Spleen (tissue), 11 donors: ENCODE data around the gene BMPER. TPM values are rescaled to one million over a fixed set of nuclear protein-coding genes. Genes with fewer than 3 reads are reported as not detected.

Experiments used
- DNase-seq: peaks from one replicate; pipeline ENCODE4 v3.0.0-alpha.2; 2020
- H3K27ac ChIP-seq, 8 donors: fragments of 200-600 bp; sonication (generic) in 7 of 8; 1 replicate in 4 of 8; 2 replicates in 4 of 8; pipeline versions ENCODE4 v1.5.0 to v1.8.0; 2016 to 2021; ENCODE audit warnings: inconsistent platforms in 4 of 8, mild to moderate bottlenecking in 4 of 8, moderate library complexity in 1 of 8
- H3K27me3 ChIP-seq, 7 donors: fragments of 200-600 bp; sonication (generic) in 6 of 7; replicated peaks in 1 of 7; 1 replicate in 4 of 7; 2 replicates in 3 of 7; pipeline versions ENCODE4 v1.5.0 to v1.8.0; 2016 to 2021; ENCODE audit warnings: inconsistent platforms in 3 of 7, mild to moderate bottlenecking in 1 of 7
- H3K36me3 ChIP-seq, 6 donors: fragments of 200-600 bp; sonication (generic) in 5 of 6; 1 replicate in 4 of 6; 2 replicates in 2 of 6; pipeline versions ENCODE4 v1.5.0 to v1.8.0; 2016 to 2021; ENCODE audit warnings: inconsistent platforms in 2 of 6
- H3K4me1 ChIP-seq, 6 donors: fragments of 200-600 bp; sonication (generic) in 5 of 6; 1 replicate in 3 of 6; 2 replicates in 3 of 6; pipeline versions ENCODE4 v1.5.0 to v1.8.0; 2016 to 2021; ENCODE audit warnings: inconsistent platforms in 3 of 6
- H3K4me3 ChIP-seq, 8 donors: fragments of 200-600 bp; sonication (generic) in 7 of 8; 1 replicate in 4 of 8; 2 replicates in 4 of 8; pipeline versions ENCODE4 v1.5.0 to v1.8.0; 2016 to 2021; ENCODE audit warnings: inconsistent platforms in 4 of 8, mild to moderate bottlenecking in 4 of 8, moderate library complexity in 2 of 8
- H3K9me3 ChIP-seq, 8 donors: fragments of 200-600 bp; sonication (generic) in 7 of 8; 1 replicate in 4 of 8; 2 replicates in 4 of 8; pipeline versions ENCODE4 v1.5.0 to v1.8.0; 2016 to 2021; ENCODE audit warnings: inconsistent platforms in 4 of 8
- CTCF ChIP-seq, 11 experiments: fragments of 200-600 bp in 7 of 11; fragments of 450-650 bp in 4 of 11; sonication (generic) in 4 of 11; IDR thresholded peaks in 8 of 11; conservative IDR thresholded peaks in 3 of 11; 1 replicate in 7 of 11; 2 replicates in 4 of 11; pipeline versions ENCODE4 v1.4.0 to v1.8.0; 2016 to 2021; ENCODE audit warnings: antibody characterized with exemption in 11 of 11, inconsistent platforms in 4 of 11, mild to moderate bottlenecking in 1 of 11
- POLR2A ChIP-seq, 3 donors: fragments of 450-650 bp; IDR thresholded peaks; one replicate each; pipeline ENCODE4 v1.5.1; 2017; ENCODE audit warnings: antibody characterized with exemption in 3 of 3, mild to moderate bottlenecking in 1 of 3
- POLR2AphosphoS5 ChIP-seq, 3 donors: sonication (generic); formaldehyde crosslinking; IDR thresholded peaks; one replicate each; pipeline ENCODE4 v1.5.1; 2017; ENCODE audit warnings: antibody characterized with exemption in 3 of 3
- WGBS, 5 donors: extraction: QIAGEN DNeasy Blood & Tissue Kit in 3 of 5; methylation state at CpG; one replicate each; pipeline versions ENCODE4 v1.1.5 to v1.1.7; 2013 to 2018; 5-methylcytosine and 5-hydroxymethylcytosine counted together
- intact Hi-C: fragments of 100-400 bp; cut with DNase I; formaldehyde crosslinking; loops from one replicate; pipeline ENCODE4 v1.15.0; 2023; ENCODE audit warnings: low total_unique reads
- polyA plus RNA-seq, 3 donors: library from polyadenylated mRNA; stranded (reverse); fragments of 200-250 nt; gene quantifications; one replicate each; pipeline ENCODE4 v1.2.1, GENCODE V29; 2013
- total RNA-seq, 7 donors: library from RNA; depleted of rRNA in 3 of 7; stranded (reverse); fragments of >200 nt in 3 of 7; fragmentation: NEBNext Ultra II Directional in 4 of 7; extraction: Animal tissue kit (Norgen Biotek cat#: 25700) in 4 of 7; gene quantifications; one replicate each; pipeline versions ENCODE4 v1.1.0 to v1.2.1, GENCODE V29; 2016 to 2021
- donor health status: healthy with polysubstance abuse.
- donor health status: DM: no; HTN: no; CAD: no; lungs with moderate emphysema.
- donor health status: DM: no; HTN: no; CAD: no.
- donor health status: Bipolar disorder and iron deficiency.
- donor health status: healthy.
- donor health status: DM: no; HTN: no; CAD: no.
- donor health status: DM: yes; HTN: yes; CAD: no.

Gene BMPER
- total and polyA plus RNA-seq, 10 donors = 0.14 to 4.4 (median 2.1) TPM

DNA sequence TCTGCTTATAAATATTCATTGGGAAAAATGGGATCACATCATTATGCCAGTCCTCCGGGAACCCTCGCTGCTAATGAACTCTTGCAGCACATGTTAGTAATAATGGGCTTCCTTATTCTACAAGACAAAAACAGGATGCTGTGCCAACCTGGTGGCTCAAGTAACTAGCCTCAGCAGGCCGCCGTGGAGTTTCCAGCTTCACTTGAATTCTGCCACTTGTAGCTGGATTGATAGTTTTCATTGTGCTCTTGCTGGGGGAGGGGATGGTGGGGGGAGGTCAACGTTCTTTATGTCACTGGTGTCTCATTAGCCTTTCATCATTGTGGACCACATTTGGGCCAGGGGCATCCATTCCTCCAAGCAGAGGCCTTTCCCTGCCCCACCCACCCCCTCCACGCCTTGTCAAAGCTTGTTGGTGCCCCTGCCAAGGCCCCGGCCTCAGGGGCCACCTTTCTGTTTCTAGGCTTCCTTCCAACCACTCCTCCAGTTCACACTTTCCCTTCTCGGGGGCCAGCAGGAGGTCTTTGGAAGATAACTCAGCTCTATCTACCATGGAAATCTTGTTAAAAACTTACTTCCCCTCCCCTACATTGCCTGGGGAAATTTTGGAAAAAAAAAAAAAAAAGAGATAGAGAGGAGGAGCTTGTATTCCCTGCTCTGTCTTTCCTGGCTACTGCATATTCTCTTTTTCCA is 153.9 kb downstream of the BMPER start:
- Histone ChIP-seq H3K36me3 (no peaks in the 10 kb centered on the region), H3K4me1 (no peaks in the 10 kb centered on the region), H3K27ac (peak overlapping the region in 2 of 8 donors; percentile 24 to 45), H3K9me3 (no peaks in the 10 kb centered on the region), H3K27me3 (no peaks in the 10 kb centered on the region), H3K4me3 (no peak overlapping the region)
- TF ChIP-seq POLR2A (IDR thresholded peaks at IDR 0.05) (no peak), CTCF (IDR thresholded peaks at IDR 0.05 in 8 of 11, conservative IDR thresholded peaks at IDR 0.05 in 3 of 11) (no peak), POLR2AphosphoS5 (IDR thresholded peaks at IDR 0.05) (no peak)
- WGBS, 5 donors = 37 to 55% (median 52%) methylated on average over 7 to 8 of the region's 8 CpGs
- intact Hi-C loops = no loop called here
- no peak for DNase-seq

- 63 to 75% (median 72%) methylated on average over 4 of the region's 4 CpGs for WGBS, 5 donors
- H3K27ac ChIP-seq = no peak overlapping the region
Observed at GRCh38 chr7:34060196-34060947, 155.0 kb downstream of the BMPER start.

DNA sequence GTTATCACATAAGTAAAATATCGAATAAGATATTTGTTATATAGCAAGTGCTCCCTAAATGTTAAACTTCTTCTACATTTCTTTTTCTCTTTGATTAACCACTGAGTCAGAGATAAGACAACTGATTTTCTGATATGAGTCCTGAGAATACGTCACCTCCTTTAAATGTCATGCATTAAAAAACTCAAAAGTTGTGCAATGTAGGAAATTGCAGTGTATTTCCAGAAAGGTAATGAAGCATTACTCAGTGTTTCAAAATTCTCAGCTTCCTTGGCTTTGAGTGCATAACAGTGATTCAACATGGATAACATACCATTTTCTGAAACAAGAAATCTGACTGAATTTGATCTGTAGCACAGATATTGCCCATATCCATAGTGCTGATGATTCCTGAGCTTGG is 155.8 kb downstream of the BMPER start:
- H3K4me1 ChIP-seq = no peaks in the 10 kb centered on the region
- H3K27me3 ChIP-seq = no peaks in the 10 kb centered on the region
- WGBS, 5 donors = 76 to 89% (median 82%) methylated on average over 2 of the region's 2 CpGs
- no peaks in the 10 kb centered on the region for H3K36me3 ChIP-seq
- H3K4me3 ChIP-seq = no peak overlapping the region
- intact Hi-C loops = no loop called here
- TF ChIP-seq CTCF (IDR thresholded peaks at IDR 0.05 in 8 of 11, conservative IDR thresholded peaks at IDR 0.05 in 3 of 11) (no peak), POLR2A (IDR thresholded peaks at IDR 0.05) (no peak), POLR2AphosphoS5 (IDR thresholded peaks at IDR 0.05) (no peak)
- no peak for DNase-seq
- no peaks in the 10 kb centered on the region for H3K9me3 ChIP-seq
- H3K27ac ChIP-seq = no peak overlapping the region

More at GRCh38 chr7:34060196-34060947, 155.0 kb downstream of the BMPER start:
- no peak overlapping the region for H3K4me3 ChIP-seq
- no peaks in the 10 kb centered on the region for H3K36me3 ChIP-seq
- H3K9me3 ChIP-seq = no peaks in the 10 kb centered on the region
- no peaks in the 10 kb centered on the region for H3K27me3 ChIP-seq
- TF ChIP-seq POLR2A (IDR thresholded peaks at IDR 0.05) (no peak), CTCF (IDR thresholded peaks at IDR 0.05 in 8 of 11, conservative IDR thresholded peaks at IDR 0.05 in 3 of 11) (no peak)
- H3K4me1 ChIP-seq = no peaks in the 10 kb centered on the region
- intact Hi-C loops = no loop called here
- no peak for DNase-seq

- no peak for TF ChIP-seq POLR2A (IDR thresholded peaks at IDR 0.05)
- TF ChIP-seq CTCF (IDR thresholded peaks at IDR 0.05 in 8 of 11, conservative IDR thresholded peaks at IDR 0.05 in 3 of 11) = no peak
- TF ChIP-seq POLR2AphosphoS5 (IDR thresholded peaks at IDR 0.05) = no peak
- WGBS, 5 donors = 88 to 97% (median 92%) methylated on average over 4 of the region's 4 CpGs
- intact Hi-C loops = no loop called here
Observed at GRCh38 chr7:34062341-34062740, 157.0 kb downstream of the BMPER start.

More at GRCh38 chr7:34062341-34062740, 157.0 kb downstream of the BMPER start:
- no peaks in the 10 kb centered on the region for H3K27me3 ChIP-seq
- H3K4me3 ChIP-seq = no peak overlapping the region
- H3K27ac ChIP-seq = no peak overlapping the region
- H3K36me3 ChIP-seq = no peaks in the 10 kb centered on the region
- no peak for DNase-seq
- no peaks in the 10 kb centered on the region for H3K4me1 ChIP-seq
- no peaks in the 10 kb centered on the region for H3K9me3 ChIP-seq
